ENCODE results near the gene FNDC3B.
A peak's percentile ranks its signal among the peaks of the same experiment; 100 is the strongest.

FNDC3B gene

GRCh38 chr3:172130717-172131050 lies 91.3 kb downstream of the FNDC3B start:
- H2AFZ ChIP-seq (ENCODE audit: low read length), result no peak overlapping the region
- TF ChIP-seq EZH2phosphoT487 (IDR thresholded peaks at IDR 0.05; ENCODE audit: borderline replicate concordance) (no peak), CTCF (conservative IDR thresholded peaks at IDR 0.05; ENCODE audit: low read length) (no peak)
- H3K4me1 ChIP-seq (ENCODE audit: insufficient read depth, low read length, poor library complexity, severe bottlenecking), result peaks cover 27% of the 10 kb centered on the region
- H3K27me3 ChIP-seq (ENCODE audit: insufficient read depth, low read length, poor library complexity, severe bottlenecking), result no peaks in the 10 kb centered on the region
- peaks cover 4% of the 10 kb centered on the region for H4K20me1 ChIP-seq (ENCODE audit: insufficient read depth, low read length, poor library complexity, severe bottlenecking)
- peaks cover 6% of the 10 kb centered on the region; the same call in 1 of the 2 replicates for H3K79me2 ChIP-seq (ENCODE audit: insufficient read depth, low read length)
- H3K36me3 ChIP-seq (ENCODE audit: insufficient read depth, low read length), result no peaks in the 10 kb centered on the region
- H3K9me2 ChIP-seq (replicated peaks; ENCODE audit: low read depth, low read length), result no peaks in the 10 kb centered on the region
- no peak overlapping the region for H3K4me3 ChIP-seq (ENCODE audit: low read length, poor library complexity, severe bottlenecking)
- no peak overlapping the region for H3K9ac ChIP-seq (ENCODE audit: low read depth, low read length, poor library complexity, severe bottlenecking)
- no peaks in the 10 kb centered on the region for H3K9me3 ChIP-seq (ENCODE audit: insufficient read depth, low read depth, low read length)
- no peaks in the 10 kb centered on the region; the same call in 1 of the 2 replicates for H3F3A ChIP-seq (ENCODE audit: low read depth)
- peak overlapping the region; percentile 60 for H3K4me2 ChIP-seq (ENCODE audit: low read depth, low read length, poor library complexity, severe bottlenecking)

- peaks cover 6% of the 10 kb centered on the region; the same call in 1 of the 2 replicates for H3K79me2 ChIP-seq (ENCODE audit: insufficient read depth, low read length)
Observed at GRCh38 chr3:172131746-172132145, 92.4 kb downstream of the FNDC3B start.

GRCh38 chr3:172132159-172132586 lies 92.8 kb downstream of the FNDC3B start:
- Histone ChIP-seq H3K4me1 (ENCODE audit: insufficient read depth, low read length, poor library complexity, severe bottlenecking) (peaks cover 35% of the 10 kb centered on the region), H3K9me3 (ENCODE audit: insufficient read depth, low read depth, low read length) (no peaks in the 10 kb centered on the region), H2AFZ (ENCODE audit: low read length) (no peak overlapping the region), H3K9me2 (replicated peaks; ENCODE audit: low read depth, low read length) (no peaks in the 10 kb centered on the region), H3K9ac (ENCODE audit: low read depth, low read length, poor library complexity, severe bottlenecking) (no peak overlapping the region), H3F3A (ENCODE audit: low read depth) (no peaks in the 10 kb centered on the region; the same call in 1 of the 2 replicates), H3K4me2 (ENCODE audit: low read depth, low read length, poor library complexity, severe bottlenecking) (no peak overlapping the region), H3K4me3 (ENCODE audit: low read length, poor library complexity, severe bottlenecking) (no peak overlapping the region), H3K27me3 (ENCODE audit: insufficient read depth, low read length, poor library complexity, severe bottlenecking) (no peaks in the 10 kb centered on the region), H3K36me3 (ENCODE audit: insufficient read depth, low read length) (no peaks in the 10 kb centered on the region), H4K20me1 (ENCODE audit: insufficient read depth, low read length, poor library complexity, severe bottlenecking) (peaks cover 4% of the 10 kb centered on the region), H3K79me2 (ENCODE audit: insufficient read depth, low read length) (peaks cover 6% of the 10 kb centered on the region; the same call in 1 of the 2 replicates)
- TF ChIP-seq EZH2phosphoT487 (IDR thresholded peaks at IDR 0.05; ENCODE audit: borderline replicate concordance) (no peak), CTCF (conservative IDR thresholded peaks at IDR 0.05; ENCODE audit: low read length) (no peak)

More at GRCh38 chr3:172131746-172132145, 92.4 kb downstream of the FNDC3B start:
- no peak overlapping the region for H3K4me2 ChIP-seq (ENCODE audit: low read depth, low read length, poor library complexity, severe bottlenecking)
- no peaks in the 10 kb centered on the region for H3K9me2 ChIP-seq (replicated peaks; ENCODE audit: low read depth, low read length)
- H3K36me3 ChIP-seq (ENCODE audit: insufficient read depth, low read length), result no peaks in the 10 kb centered on the region
- no peaks in the 10 kb centered on the region; the same call in 1 of the 2 replicates for H3F3A ChIP-seq (ENCODE audit: low read depth)
- H3K27me3 ChIP-seq (ENCODE audit: insufficient read depth, low read length, poor library complexity, severe bottlenecking), result no peaks in the 10 kb centered on the region
- H2AFZ ChIP-seq (ENCODE audit: low read length), result no peak overlapping the region
- H4K20me1 ChIP-seq (ENCODE audit: insufficient read depth, low read length, poor library complexity, severe bottlenecking), result peaks cover 4% of the 10 kb centered on the region
- H3K9me3 ChIP-seq (ENCODE audit: insufficient read depth, low read depth, low read length), result no peaks in the 10 kb centered on the region
- TF ChIP-seq EZH2phosphoT487 (IDR thresholded peaks at IDR 0.05; ENCODE audit: borderline replicate concordance), result no peak
- no peak for TF ChIP-seq CTCF (conservative IDR thresholded peaks at IDR 0.05; ENCODE audit: low read length)
- H3K4me1 ChIP-seq (ENCODE audit: insufficient read depth, low read length, poor library complexity, severe bottlenecking), result peaks cover 35% of the 10 kb centered on the region
- H3K9ac ChIP-seq (ENCODE audit: low read depth, low read length, poor library complexity, severe bottlenecking), result no peak overlapping the region
- no peak overlapping the region for H3K4me3 ChIP-seq (ENCODE audit: low read length, poor library complexity, severe bottlenecking)

All from Loucy (cell line).